NCI-H774 (cell line): ENCODE data around the gene SYK.
A peak's percentile ranks its signal among the peaks of the same experiment; 100 is the strongest.
"Not testable (repeated sequence)": the region's sequence is repeated elsewhere in the genome, so short reads cannot be mapped to it uniquely, and the experiment has no call there.

Experiments used
- DNase-seq: peaks from one replicate; lab custom pipeline; 2025; lab: John Stamatoyannopoulos, UW

SYK gene

GRCh38 chr9:90795871-90796317 lies 5.7 kb upstream of the SYK start:
- no peak for DNase-seq

- no peak for DNase-seq
Observed at GRCh38 chr9:90799271-90799852, 2.3 kb upstream of the SYK start.

- no peak for DNase-seq
Observed at GRCh38 chr9:90801973-90802322, 329 bp downstream of the SYK start.

DNA sequence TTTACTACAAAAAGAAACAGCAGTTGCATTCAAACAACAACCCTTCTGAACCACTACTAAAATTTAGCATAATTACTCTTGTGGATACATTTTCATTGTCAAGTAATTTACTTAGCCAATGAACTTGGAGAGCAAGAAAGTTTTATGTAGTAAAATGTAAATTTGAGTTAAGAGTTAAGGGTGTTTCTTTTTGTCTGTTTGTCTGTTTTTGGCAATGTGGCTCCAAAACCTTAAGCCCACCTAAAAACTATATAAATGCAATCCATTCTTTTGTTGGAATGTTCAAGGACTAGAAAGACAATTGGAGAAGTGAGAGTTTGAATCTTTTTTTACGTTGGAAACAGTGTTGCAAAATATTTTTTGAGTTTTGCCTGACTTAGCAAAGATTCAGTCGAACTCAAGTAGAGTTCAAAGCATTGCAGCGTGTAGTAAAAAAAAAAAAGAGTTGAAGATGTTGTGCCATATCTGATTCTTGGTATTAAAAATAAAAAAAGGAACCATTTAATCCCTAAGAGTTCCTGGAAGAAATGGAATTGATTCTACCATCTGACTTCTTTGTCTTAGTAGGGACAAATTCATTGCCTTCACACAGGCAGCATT lies 867 bp downstream of the SYK start:
- DNase-seq, result no peak

DNA sequence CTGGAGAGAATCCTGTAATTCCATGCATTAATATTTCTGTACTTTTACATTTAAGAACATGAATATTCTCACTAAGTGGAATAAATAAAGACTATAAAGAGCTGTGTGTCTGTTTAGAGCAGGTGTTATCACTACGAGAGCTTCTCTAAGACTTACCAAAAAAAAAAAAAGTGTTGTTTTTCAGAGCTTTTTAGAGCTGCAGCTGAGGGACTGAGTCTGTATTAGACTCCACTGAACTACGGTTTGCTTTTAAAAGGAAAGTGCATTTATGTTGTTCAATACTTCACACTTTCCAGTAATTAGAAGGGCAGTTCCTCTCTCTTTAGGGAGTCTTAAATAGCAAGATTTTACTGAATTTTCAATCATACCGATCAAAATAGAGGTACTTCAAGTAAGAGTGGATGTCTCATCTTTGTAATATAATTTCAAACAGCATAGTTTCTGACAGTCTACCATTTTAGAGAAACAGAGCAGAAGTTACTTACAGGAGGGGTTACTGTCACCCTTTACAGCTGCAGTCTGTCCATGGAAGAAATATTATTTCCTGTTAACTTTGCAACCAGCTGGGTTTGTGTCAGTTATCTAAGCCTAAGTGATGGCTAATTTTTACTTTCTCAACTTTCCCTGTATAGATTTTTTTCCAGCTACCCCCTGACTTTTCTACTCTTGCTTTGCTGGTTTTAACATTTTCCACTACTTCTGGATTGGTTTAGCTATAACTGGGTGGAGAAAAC lies 2.4 kb downstream of the SYK start:
- no peak for DNase-seq

DNA sequence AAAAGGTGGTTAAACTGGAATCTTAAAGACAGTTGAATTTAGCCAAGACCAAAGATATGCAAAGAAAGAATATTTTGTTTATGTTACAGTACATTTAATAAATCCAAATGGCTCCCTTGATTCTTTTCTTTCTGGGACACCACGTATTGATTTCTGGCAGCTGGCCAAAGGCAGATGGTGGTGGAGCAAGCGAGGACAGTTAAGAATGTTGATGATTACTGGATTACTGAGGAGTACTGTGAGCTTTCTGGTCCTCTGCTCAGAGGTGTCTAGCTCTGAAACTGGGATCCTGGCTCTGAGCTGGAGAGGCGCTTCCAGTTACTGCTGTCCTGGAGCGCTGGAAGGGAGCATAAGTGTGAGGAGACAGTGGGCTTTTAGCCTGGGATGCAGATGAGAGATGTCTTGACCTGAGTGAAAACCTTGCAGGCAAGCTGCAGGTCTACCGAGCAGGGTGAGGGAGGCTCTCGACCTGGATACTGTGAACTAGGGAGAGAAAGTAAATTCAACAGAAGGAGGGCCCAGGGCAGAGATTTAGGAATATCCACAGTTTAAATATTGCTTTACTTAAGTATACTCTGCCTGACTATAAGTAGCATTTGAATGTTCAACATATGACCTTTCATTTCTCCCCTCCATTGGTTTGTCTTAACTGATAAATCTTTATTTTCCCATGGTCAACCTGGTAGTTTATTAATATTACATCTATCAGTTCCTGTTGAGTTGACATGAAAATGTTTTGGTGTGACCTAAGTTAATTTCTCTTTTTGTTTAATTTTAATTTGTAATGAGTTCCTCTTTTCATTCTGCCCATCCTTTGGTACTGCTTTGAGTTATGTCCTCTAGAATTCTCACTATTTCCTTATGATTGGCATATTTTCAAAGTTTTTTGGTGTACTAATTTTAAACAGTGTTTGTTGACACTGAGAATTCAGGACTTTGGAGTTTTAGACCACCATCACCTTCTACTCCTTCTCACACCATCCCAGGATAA lies 3.7 kb downstream of the SYK start:
- DNase-seq, result peak; percentile 34

DNA sequence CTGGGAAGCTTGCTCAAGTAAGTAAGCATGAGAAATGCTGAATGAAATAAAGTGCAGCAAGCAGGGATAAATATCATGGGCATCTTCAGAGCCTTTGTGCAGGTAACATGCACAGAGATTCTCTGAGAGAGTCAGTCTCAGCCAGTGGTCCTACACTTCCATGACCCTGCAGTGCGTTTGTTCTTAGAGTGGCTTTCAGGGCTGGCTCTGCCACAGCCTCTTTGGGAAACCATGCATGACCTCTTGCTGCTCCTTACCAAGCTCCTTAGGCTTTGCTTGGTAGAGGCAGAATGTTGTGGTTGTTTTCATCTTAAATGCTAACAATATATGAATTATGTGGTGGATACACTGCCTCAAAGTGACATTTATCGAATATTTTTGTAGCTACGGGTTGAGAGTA lies 5.4 kb downstream of the SYK start:
- DNase-seq, result no peak

GRCh38 chr9:90808398-90808797 lies 6.8 kb downstream of the SYK start:
- no peak for DNase-seq

GRCh38 chr9:90808890-90809685 lies 7.5 kb downstream of the SYK start:
- DNase-seq, result no peak

DNA sequence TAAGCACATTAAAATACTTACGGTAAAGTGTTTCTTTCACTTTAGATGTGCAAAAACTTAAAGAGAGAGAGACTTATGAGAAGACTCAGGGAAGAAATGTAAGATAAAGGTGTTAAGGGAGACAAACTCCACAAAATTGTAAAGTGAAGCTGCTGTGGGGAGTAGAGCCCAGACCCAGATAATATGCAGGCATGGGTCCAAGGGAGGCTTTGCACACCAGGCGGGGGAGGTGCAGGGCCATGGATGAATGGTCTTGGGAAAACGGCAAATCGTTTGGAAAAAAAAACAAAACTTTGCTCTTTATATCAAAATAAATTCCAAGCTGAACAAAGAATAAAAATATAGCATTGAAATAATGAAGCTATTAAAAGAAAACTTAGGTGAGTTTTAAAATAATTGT lies 9.1 kb downstream of the SYK start:
- no peak for DNase-seq

- DNase-seq, result no peak
Observed at GRCh38 chr9:90813046-90813445, 11.4 kb downstream of the SYK start.

DNA sequence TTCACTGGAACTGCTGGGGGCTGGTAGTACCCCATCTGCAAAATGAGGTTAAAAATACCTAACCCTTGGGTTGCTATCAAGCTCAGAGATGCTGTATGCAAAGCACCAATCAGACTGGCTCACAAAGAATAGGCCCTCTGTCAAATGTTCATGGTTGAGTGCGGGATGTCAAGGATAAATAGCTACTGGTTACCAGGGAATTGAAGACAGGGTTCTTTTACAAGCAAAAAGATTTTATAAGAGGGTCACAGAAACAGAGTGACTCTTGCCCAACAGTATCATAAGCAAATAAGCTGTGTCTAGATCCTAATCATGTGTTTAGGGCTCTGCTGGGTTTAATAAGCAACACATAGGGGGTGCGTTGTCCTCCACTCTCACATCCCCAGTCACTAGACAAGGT lies 11.9 kb downstream of the SYK start:
- DNase-seq, result no peak

- no peak for DNase-seq
Observed at GRCh38 chr9:90814355-90814754, 12.7 kb downstream of the SYK start.

DNA sequence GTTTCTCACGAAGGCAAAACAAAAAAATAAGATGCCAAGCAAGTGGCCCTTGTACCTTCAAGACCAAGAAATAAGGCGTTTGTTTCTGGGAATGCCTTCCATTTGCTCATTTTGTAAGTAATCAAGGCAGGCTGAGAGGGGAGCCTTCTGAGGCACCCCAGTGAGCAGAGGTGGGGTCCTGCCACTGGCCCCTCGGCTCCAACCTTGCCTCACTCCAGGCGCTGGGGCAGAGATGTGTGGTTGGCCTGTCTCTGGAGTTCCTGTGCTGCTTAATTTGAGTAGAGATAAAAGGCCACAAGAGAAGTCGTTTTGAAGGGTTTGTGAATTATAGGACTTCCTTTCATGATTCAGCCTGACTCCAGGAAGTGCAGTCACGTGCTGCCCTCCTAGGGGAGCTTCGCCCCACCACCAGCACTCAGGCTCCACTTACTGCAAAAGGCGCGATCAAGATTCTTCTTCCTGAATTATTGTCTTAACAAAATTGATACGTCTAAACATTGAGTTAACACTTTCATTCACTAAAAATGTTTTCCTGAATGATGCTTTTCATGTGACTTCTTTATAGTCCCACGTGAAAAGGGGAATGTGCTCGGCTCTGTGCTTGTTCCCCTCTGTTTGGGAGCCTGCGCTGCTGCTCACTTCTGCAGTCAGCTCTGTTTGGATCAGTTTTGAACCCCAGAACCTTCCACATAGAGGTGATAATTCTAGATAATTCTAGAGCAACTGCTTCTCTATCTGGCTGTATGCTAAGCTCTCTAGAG lies 13.7 kb downstream of the SYK start:
- no peak for DNase-seq

DNA sequence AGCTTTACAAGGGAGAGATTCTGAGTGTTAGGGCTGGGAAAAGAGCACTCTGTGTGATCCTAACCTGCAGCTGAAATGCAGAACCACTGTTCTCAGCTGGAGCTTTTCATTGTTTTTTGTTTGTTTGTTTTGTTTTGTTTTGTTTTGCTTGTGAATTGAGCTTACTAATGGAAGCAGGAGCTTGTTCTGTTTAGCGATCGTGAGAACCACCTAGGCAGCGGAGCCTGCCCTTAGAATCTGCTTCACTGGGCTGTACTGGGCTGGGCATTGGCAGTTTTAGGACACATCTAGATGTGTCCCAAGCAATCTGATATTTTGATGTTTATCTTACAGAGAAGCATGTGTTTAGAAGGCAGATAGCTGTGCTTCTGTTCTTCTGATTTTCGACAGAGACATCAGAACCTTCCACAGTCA lies 14.3 kb downstream of the SYK start:
- no peak for DNase-seq

- DNase-seq, result no peak
Observed at GRCh38 chr9:90816690-90817089, 15.1 kb downstream of the SYK start.

GRCh38 chr9:90818279-90818678 lies 16.7 kb downstream of the SYK start:
- DNase-seq, result no peak

- DNase-seq, result not testable (repeated sequence)
Observed at GRCh38 chr9:90820406-90820805, 18.8 kb downstream of the SYK start.

GRCh38 chr9:90821236-90821635 lies 19.6 kb downstream of the SYK start:
- not testable (repeated sequence) for DNase-seq

DNA sequence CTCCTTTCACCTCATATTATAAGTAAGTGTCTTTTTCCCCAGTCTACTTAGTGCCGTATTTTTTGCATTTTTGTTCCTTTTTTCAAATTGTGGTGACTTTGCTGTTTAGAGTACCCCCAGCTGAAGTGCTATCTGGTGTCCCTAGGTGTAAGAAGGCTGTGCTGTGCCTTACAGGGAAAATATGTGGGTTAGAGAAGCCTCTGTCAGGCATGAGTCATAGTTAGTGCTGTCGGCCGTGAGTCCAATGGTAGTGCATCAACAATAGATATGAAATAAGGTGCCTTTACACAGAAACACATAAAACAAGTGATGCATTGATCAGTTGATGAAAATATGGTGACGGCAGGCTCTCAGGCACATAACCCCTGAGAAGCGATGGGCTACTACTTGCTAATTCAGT lies 20.1 kb downstream of the SYK start:
- no peak for DNase-seq

DNA sequence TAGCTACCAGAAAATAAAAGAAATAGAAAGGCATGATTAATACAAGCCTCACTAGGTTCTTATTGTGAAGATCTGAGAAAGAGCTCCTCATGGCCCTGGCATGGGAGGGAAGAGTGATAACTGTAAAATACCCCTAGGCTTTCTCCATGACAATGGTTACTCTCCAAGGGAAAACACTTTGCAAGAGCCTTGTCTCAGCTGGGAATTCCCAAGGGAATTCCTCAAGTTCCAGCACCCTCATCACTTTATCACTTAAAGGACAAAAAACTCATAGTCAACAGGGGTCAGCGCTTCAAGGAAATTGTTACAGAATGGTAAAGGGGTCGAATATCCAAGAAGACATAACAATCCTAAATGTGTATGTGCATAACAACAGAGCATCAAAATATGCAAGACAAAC lies 21.2 kb downstream of the SYK start:
- no peak for DNase-seq
